Measurements from ENCODE around the gene FUT8.
"Not testable (repeated sequence)": the region's sequence is repeated elsewhere in the genome, so short reads cannot be mapped to it uniquely, and the experiment has no call there.

FUT8 gene

GRCh38 chr14:65419593-65420252 is 7.2 kb downstream of the FUT8 start:
- DNase-seq, result no peak

GRCh38 chr14:65421201-65421981 is 8.9 kb downstream of the FUT8 start:
- DNase-seq, result no peak

- DNase-seq, result no peak
Observed at GRCh38 chr14:65422088-65422834, 9.7 kb downstream of the FUT8 start.

- no peak for DNase-seq
Observed at GRCh38 chr14:65423982-65424381, 11.5 kb downstream of the FUT8 start.

GRCh38 chr14:65424531-65424930 is 12.0 kb downstream of the FUT8 start:
- DNase-seq, result no peak

GRCh38 chr14:65425885-65426284 is 13.4 kb downstream of the FUT8 start:
- DNase-seq, result no peak

GRCh38 chr14:65426902-65427301 is 14.4 kb downstream of the FUT8 start:
- not testable (repeated sequence) for DNase-seq

GRCh38 chr14:65428691-65429090 is 16.2 kb downstream of the FUT8 start:
- no peak for DNase-seq

GRCh38 chr14:65429757-65430156 is 17.2 kb downstream of the FUT8 start:
- DNase-seq, result no peak

- no peak for DNase-seq
Observed at GRCh38 chr14:65431245-65431644, 18.7 kb downstream of the FUT8 start.

GRCh38 chr14:65431951-65432350 is 19.4 kb downstream of the FUT8 start:
- DNase-seq, result no peak

GRCh38 chr14:65432361-65432948 is 19.9 kb downstream of the FUT8 start:
- no peak for DNase-seq

GRCh38 chr14:65433157-65433556 is 20.6 kb downstream of the FUT8 start:
- DNase-seq, result no peak

- no peak for DNase-seq
Observed at GRCh38 chr14:65433646-65434045, 21.1 kb downstream of the FUT8 start.

- no peak for DNase-seq
Observed at GRCh38 chr14:65434216-65434850, 21.8 kb downstream of the FUT8 start.

GRCh38 chr14:65438266-65438933 is 25.9 kb downstream of the FUT8 start:
- no peak for DNase-seq

GRCh38 chr14:65439117-65439516 is 26.6 kb downstream of the FUT8 start:
- DNase-seq, result no peak

- DNase-seq, result no peak
Observed at GRCh38 chr14:65440230-65440629, 27.7 kb downstream of the FUT8 start.

- DNase-seq, result no peak
Observed at GRCh38 chr14:65444230-65444629, 31.7 kb downstream of the FUT8 start.

- DNase-seq, result no peak
Observed at GRCh38 chr14:65446159-65446558, 33.6 kb downstream of the FUT8 start.

GRCh38 chr14:65449647-65450046 is 37.1 kb downstream of the FUT8 start:
- DNase-seq, result no peak

- no peak for DNase-seq
Observed at GRCh38 chr14:65453807-65454480, 41.4 kb downstream of the FUT8 start.
